H1 (cell line): ENCODE results near the gene RPGR. TPM values are rescaled to one million over a fixed set of nuclear protein-coding genes. Genes with fewer than 3 reads are reported as not detected.

Experiments used
- MAFK ChIP-seq: IDR thresholded peaks from 2 replicates; pipeline ENCODE4 v1.6.1; 2012; ENCODE audit warnings: low read depth, mild to moderate bottlenecking, improper control_type of control experiment, low read length
- SUZ12 ChIP-seq: fragments of 200-600 bp; sonication (generic); IDR thresholded peaks from 2 replicates; pipeline ENCODE4 v1.6.1; 2012; ENCODE audit warnings: mild to moderate bottlenecking, inconsistent platforms, low read length, moderate library complexity, mixed read lengths
- polyA plus RNA-seq, 7 experiments: library from polyadenylated mRNA; depleted of rRNA in 3 of 7; stranded (reverse) in 5 of 7; unstranded in 2 of 7; fragments of >200 nt in 5 of 7; fragments of 200-250 nt in 2 of 7; gene quantifications; 1 replicate in 5 of 7; 2 replicates in 1 of 7; 4 replicates in 1 of 7; pipeline versions ENCODE4 v1.2.1 to v1.2.3, GENCODE V29; 2011 to 2013; ENCODE audit warnings: missing spikeins in 2 of 7, mixed read lengths in 2 of 7
- total RNA-seq: library from RNA; stranded (reverse); fragmentation: NEBNext Ultra II Directional; extraction: Animal tissue kit (Norgen Biotek cat#: 25700); gene quantifications from 2 replicates; pipeline ENCODE4 v1.2.1, GENCODE V29; 2021

The RPGR gene
- total and polyA plus RNA-seq, 2 of the 8 experiments (the other 6 are each of a cell fraction or from before 2014, with no cell fraction given), result 1.6 to 10.0 TPM

DNA sequence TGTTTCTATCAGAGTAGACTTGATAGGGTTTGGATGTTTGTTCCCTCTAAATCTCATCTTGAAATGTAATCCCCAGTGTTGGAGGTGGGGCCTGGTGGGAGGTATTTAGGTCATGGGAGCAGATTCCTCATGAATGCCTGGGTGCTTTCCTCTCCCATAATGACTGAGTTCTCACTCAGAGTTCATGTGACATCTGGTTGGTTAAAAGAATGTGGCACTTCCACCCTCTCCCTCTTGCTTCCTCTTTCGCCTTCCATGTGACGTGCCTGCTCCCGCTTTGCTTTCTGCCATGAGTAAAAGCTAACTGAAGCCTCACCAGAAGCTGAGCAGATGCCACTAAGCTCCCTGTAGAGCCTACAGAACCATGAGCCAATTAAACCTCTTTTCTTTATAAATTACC is 59.3 kb downstream of the RPGR start (continued):
- TF ChIP-seq MAFK, result no peak
- TF ChIP-seq SUZ12, result no peak
- TF ChIP-seq, all 59 proteins: peak for 0
